ENCODE data around the gene PADI1. TPM values are rescaled to one million over a fixed set of nuclear protein-coding genes. Genes with fewer than 3 reads are reported as not detected.

The PADI1 gene
- total RNA-seq, 4 donors from 2014 or later: not detected

DNA sequence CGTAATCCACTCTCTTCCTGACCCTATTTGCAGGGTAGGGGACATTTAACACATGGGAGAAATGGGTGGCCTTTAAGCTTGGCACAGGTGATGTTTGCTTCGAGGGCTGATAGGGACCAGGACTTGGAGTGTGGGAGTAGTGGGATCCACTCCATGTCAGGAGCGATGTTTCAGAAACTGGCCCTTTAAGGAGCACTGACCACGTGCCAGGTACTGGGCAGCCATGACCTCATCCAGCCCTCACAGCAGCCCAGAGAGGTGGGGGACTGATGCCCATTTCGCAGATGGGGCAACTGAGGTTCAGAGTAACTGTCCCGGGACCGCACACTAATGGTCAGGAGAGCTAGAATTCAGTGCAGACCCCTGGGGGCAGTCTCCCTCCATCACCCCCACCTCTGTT is 55.3 kb downstream of the PADI1 start:
- no peaks in the 10 kb centered on the region for H3K9me3 ChIP-seq
- no peak overlapping the region for H3K4me3 ChIP-seq
- H3K27ac ChIP-seq: no peak overlapping the region
- H3K4me1 ChIP-seq: no peaks in the 10 kb centered on the region
- H3K27me3 ChIP-seq: no peaks in the 10 kb centered on the region
- TF ChIP-seq POLR2A (IDR thresholded peaks at IDR 0.05): no peak
- TF ChIP-seq, protein P1, sequence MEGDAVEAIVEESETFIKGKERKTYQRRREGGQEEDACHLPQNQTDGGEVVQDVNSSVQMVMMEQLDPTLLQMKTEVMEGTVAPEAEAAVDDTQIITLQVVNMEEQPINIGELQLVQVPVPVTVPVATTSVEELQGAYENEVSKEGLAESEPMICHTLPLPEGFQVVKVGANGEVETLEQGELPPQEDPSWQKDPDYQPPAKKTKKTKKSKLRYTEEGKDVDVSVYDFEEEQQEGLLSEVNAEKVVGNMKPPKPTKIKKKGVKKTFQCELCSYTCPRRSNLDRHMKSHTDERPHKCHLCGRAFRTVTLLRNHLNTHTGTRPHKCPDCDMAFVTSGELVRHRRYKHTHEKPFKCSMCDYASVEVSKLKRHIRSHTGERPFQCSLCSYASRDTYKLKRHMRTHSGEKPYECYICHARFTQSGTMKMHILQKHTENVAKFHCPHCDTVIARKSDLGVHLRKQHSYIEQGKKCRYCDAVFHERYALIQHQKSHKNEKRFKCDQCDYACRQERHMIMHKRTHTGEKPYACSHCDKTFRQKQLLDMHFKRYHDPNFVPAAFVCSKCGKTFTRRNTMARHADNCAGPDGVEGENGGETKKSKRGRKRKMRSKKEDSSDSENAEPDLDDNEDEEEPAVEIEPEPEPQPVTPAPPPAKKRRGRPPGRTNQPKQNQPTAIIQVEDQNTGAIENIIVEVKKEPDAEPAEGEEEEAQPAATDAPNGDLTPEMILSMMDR (IDR thresholded peaks at IDR 0.05): no peak
- no peak for DNase-seq
- no peaks in the 10 kb centered on the region for H3K36me3 ChIP-seq

DNA sequence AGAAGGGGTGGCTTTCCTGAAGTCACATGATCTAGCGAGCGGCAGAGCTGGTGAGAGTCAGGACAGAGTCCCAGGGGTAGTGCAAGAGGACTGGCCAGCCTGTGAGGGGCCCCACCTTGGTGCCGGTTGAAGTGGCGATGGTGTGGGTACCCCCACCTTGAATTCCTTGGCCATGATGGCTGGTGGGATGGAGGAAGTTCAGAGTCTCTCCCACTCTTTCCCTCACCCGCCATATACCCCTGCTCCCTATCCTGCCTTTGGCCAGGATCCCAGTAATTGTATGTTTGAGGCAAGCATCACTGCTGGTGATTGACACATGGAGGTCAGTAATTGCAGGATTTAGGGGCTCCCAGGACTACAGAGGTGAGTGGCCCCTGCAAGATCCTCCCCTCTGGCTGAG is 55.8 kb downstream of the PADI1 start:
- no peak for TF ChIP-seq POLR2A (IDR thresholded peaks at IDR 0.05)
- TF ChIP-seq, protein P1 (IDR thresholded peaks at IDR 0.05): no peak
- no peaks in the 10 kb centered on the region for H3K9me3 ChIP-seq
- DNase-seq: no peak

DNA sequence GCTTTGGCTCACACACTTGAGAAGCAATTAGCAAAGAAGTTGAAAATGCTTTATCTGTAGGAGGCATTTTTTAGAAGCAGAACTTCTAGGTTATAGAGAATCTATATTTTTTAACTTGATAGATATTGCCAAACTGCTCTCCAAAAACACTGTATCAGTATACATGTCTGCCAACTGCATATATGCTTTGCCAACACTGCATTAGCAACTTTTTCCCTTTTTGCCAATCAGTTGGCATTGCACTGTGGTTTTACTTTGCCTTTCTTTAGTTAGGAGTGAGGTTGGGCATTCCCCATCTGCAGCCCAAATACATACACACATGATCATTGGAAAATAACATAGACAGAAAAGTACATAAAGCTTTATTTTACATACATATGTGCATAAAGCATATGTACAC is 59.0 kb downstream of the PADI1 start:
- TF ChIP-seq, protein P1 (IDR thresholded peaks at IDR 0.05): no peak
- TF ChIP-seq POLR2A (IDR thresholded peaks at IDR 0.05): no peak
- H3K27ac ChIP-seq: no peak overlapping the region

More for the DNA sequence above, 55.8 kb downstream of the PADI1 start:
- H3K36me3 ChIP-seq: no peaks in the 10 kb centered on the region
- no peak overlapping the region for H3K4me3 ChIP-seq
- no peak overlapping the region for H3K27ac ChIP-seq
- H3K27me3 ChIP-seq: no peaks in the 10 kb centered on the region
- H3K4me1 ChIP-seq: no peaks in the 10 kb centered on the region

DNA sequence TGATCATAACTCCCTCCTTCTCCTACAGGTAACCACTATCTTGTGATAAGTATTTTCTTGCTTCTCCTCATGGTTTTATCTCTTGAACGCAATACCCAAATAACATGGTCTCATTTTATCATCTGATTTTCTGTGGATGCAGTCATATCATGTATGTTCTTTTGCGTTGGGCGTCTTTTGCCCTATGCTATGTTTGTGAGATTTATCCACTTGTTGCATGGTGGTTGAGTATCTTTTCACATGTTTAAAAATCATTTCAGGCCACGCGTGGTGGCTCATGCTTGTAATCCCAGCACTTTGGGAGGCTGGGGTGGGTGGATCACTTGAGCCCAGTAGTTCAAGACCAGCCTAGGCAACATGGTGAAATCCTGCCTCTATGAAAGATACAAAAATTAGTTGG is 59.5 kb downstream of the PADI1 start:
- TF ChIP-seq, protein P1 (IDR thresholded peaks at IDR 0.05): no peak
- Histone ChIP-seq H3K9me3 (no peaks in the 10 kb centered on the region), H3K36me3 (no peaks in the 10 kb centered on the region), H3K27me3 (no peaks in the 10 kb centered on the region), H3K4me1 (no peaks in the 10 kb centered on the region), H3K27ac (no peak overlapping the region), H3K4me3 (no peak overlapping the region)
- no peak for DNase-seq

More for the DNA sequence above, 59.0 kb downstream of the PADI1 start:
- no peak overlapping the region for H3K4me3 ChIP-seq
- H3K27me3 ChIP-seq: no peaks in the 10 kb centered on the region
- no peaks in the 10 kb centered on the region for H3K36me3 ChIP-seq
- no peaks in the 10 kb centered on the region for H3K4me1 ChIP-seq
- no peaks in the 10 kb centered on the region for H3K9me3 ChIP-seq
- DNase-seq: no peak

DNA sequence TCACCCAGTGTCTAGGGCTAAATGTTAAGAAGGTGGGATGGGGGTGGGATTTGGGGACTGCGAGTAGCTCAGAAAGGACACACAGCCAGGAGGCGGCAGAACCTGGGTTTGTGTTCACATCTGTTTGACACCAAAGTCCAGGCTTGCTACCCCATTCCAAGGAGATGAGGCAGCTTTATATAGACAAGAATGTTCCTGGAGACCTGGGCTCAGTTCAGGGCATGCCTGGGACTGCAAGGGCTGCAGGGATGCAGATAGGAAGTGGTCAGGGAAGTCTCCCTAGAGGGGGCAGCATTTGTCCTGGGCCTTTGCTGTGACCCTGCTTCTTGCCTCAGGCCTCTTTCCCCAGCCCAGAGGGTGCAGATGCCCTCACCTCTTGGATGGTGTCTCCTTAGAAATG is 60.2 kb downstream of the PADI1 start:
- H3K9me3 ChIP-seq: no peaks in the 10 kb centered on the region
- H3K4me1 ChIP-seq: no peaks in the 10 kb centered on the region
- no peak for DNase-seq
- no peaks in the 10 kb centered on the region for H3K27me3 ChIP-seq
- TF ChIP-seq POLR2A (IDR thresholded peaks at IDR 0.05): no peak
- TF ChIP-seq, protein P1 (IDR thresholded peaks at IDR 0.05): no peak
- H3K4me3 ChIP-seq: no peak overlapping the region
- H3K36me3 ChIP-seq: no peaks in the 10 kb centered on the region
- no peak overlapping the region for H3K27ac ChIP-seq

DNA sequence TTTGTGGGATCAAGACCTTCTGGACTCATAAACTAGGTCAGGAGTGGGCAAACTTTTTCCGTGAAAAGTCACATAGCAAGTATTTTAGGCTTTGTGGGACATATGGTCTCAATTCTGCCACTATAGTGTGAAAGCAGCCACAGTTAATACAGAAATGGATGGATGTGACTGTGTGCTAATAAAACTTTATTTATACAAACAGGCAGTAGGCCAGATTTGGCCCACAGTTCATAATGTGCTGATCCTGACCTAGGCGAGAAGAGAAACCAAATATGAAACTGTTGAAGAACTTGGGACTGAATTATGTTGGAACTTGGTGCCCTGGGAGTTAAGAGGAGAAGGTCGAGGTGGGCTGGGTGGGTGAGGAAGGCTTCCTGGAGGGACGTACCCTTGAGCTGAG is 61.0 kb downstream of the PADI1 start:
- no peaks in the 10 kb centered on the region for H3K4me1 ChIP-seq
- H3K9me3 ChIP-seq: no peaks in the 10 kb centered on the region
- no peaks in the 10 kb centered on the region for H3K36me3 ChIP-seq
- DNase-seq: no peak
- H3K27me3 ChIP-seq: no peaks in the 10 kb centered on the region
- no peak overlapping the region for H3K27ac ChIP-seq
- TF ChIP-seq, protein P1 (IDR thresholded peaks at IDR 0.05): no peak
- no peak for TF ChIP-seq POLR2A (IDR thresholded peaks at IDR 0.05)
- no peak overlapping the region for H3K4me3 ChIP-seq
